ENCODE results near the gene CRHR2. TPM values are rescaled to one million over a fixed set of nuclear protein-coding genes. Genes with fewer than 3 reads are reported as not detected.

CRHR2 gene
- total and polyA plus RNA-seq, 2 of the 13 experiments (the other 11 are each of a cell fraction or from before 2014, with no cell fraction given), result not detected

GRCh38 chr7:30652132-30652531 lies 30.1 kb downstream of the CRHR2 start:
- no peaks in the 10 kb centered on the region for H4K20me1 ChIP-seq (ENCODE audit: insufficient read depth, low read length)
- H3K9ac ChIP-seq (ENCODE audit: insufficient read depth, low read depth, low read length), result no peak overlapping the region
- DNase-seq (ENCODE audit: low spot score) (no peak), ATAC-seq (no peak), FAIRE-seq (no peak)
- H3K79me2 ChIP-seq (ENCODE audit: insufficient read depth, low read length), result no peaks in the 10 kb centered on the region
- H3K9me3 ChIP-seq (ENCODE audit: low read length), result no peaks in the 10 kb centered on the region
- peaks cover 1 to 2% of the 10 kb centered on the region in 2 experiments; a peak in 1 of 5 replicates for H3K27me3 ChIP-seq (ENCODE audit: control insufficient read depth in 1 of 2, insufficient read depth in 2 of 2, low read length in 2 of 2)
- H2AFZ ChIP-seq (ENCODE audit: low read length), result no peak overlapping the region
- 31% methylated on average over 6 of the region's 7 CpGs for WGBS (ENCODE audit: low lambda C conversion rate)
- no peak overlapping the region for H3K4me2 ChIP-seq (ENCODE audit: low read depth, low read length)
- H3K27ac ChIP-seq (ENCODE audit: extremely low read length, insufficient read depth, low read length), result no peak overlapping the region
- in situ Hi-C loops (cut with HindIII; ENCODE audit: extremely low pct_ligation_motif_present, low pct_unique_long_range_greater_than_20kb), result no loop called here
- BruUV-seq (replicated peaks), result no TSS peak
- no peaks in the 10 kb centered on the region for H3K36me3 ChIP-seq (replicated peaks in 1 of 2; ENCODE audit: control insufficient read depth in 1 of 2, insufficient read depth in 2 of 2, low read length in 2 of 2)
- ChIA-PET CTCF (ENCODE audit: low intra/inter-chr PET ratio, low total read pairs) (no interaction called here), POLR2A (no interaction called here)
- intact Hi-C loops (cut with micrococcal nuclease; ENCODE audit: unreplicated experiment), result no loop called here
- peaks cover 11% of the 10 kb centered on the region for H3K4me1 ChIP-seq (ENCODE audit: insufficient read depth, low read length)
- no peak overlapping the region for H3K4me3 ChIP-seq (replicated peaks in 1 of 3; ENCODE audit: insufficient read depth in 1 of 3, low read depth in 2 of 3, low read length in 3 of 3)
- no peak for TF ChIP-seq FOXK1 (CRISPR knock-in tag; IDR thresholded peaks at IDR 0.05; ENCODE audit: borderline replicate concordance, low read depth)
- no peak for TF ChIP-seq ZNF496 (CRISPR knock-in tag; IDR thresholded peaks at IDR 0.05; ENCODE audit: insufficient replicate concordance)
- TF ChIP-seq NFIC (IDR thresholded peaks at IDR 0.05; ENCODE audit: low read length), result no peak
- no peak for TF ChIP-seq ZBTB44 (CRISPR knock-in tag; IDR thresholded peaks at IDR 0.05)
- no peak for TF ChIP-seq RXRA (CRISPR knock-in tag; IDR thresholded peaks at IDR 0.05)
- TF ChIP-seq ISX (CRISPR knock-in tag; conservative IDR thresholded peaks at IDR 0.05), result no peak
- TF ChIP-seq, protein P1, sequence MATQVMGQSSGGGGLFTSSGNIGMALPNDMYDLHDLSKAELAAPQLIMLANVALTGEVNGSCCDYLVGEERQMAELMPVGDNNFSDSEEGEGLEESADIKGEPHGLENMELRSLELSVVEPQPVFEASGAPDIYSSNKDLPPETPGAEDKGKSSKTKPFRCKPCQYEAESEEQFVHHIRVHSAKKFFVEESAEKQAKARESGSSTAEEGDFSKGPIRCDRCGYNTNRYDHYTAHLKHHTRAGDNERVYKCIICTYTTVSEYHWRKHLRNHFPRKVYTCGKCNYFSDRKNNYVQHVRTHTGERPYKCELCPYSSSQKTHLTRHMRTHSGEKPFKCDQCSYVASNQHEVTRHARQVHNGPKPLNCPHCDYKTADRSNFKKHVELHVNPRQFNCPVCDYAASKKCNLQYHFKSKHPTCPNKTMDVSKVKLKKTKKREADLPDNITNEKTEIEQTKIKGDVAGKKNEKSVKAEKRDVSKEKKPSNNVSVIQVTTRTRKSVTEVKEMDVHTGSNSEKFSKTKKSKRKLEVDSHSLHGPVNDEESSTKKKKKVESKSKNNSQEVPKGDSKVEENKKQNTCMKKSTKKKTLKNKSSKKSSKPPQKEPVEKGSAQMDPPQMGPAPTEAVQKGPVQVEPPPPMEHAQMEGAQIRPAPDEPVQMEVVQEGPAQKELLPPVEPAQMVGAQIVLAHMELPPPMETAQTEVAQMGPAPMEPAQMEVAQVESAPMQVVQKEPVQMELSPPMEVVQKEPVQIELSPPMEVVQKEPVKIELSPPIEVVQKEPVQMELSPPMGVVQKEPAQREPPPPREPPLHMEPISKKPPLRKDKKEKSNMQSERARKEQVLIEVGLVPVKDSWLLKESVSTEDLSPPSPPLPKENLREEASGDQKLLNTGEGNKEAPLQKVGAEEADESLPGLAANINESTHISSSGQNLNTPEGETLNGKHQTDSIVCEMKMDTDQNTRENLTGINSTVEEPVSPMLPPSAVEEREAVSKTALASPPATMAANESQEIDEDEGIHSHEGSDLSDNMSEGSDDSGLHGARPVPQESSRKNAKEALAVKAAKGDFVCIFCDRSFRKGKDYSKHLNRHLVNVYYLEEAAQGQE (IDR thresholded peaks at IDR 0.05; ENCODE audit: borderline replicate concordance in 1 of 2, low read depth in 1 of 2, low read length in 2 of 2), result no peak
- no peak for TF ChIP-seq ZBTB42 (CRISPR knock-in tag; IDR thresholded peaks at IDR 0.05)
- TF ChIP-seq MTF2 (CRISPR knock-in tag; IDR thresholded peaks at IDR 0.05; ENCODE audit: borderline replicate concordance), result no peak
- TF ChIP-seq POGZ (CRISPR knock-in tag; IDR thresholded peaks at IDR 0.05), result no peak
- TF ChIP-seq PTBP1 (IDR thresholded peaks at IDR 0.05; ENCODE audit: low read depth, low read length, poor library complexity, severe bottlenecking), result no peak
- TF ChIP-seq, protein P2, sequence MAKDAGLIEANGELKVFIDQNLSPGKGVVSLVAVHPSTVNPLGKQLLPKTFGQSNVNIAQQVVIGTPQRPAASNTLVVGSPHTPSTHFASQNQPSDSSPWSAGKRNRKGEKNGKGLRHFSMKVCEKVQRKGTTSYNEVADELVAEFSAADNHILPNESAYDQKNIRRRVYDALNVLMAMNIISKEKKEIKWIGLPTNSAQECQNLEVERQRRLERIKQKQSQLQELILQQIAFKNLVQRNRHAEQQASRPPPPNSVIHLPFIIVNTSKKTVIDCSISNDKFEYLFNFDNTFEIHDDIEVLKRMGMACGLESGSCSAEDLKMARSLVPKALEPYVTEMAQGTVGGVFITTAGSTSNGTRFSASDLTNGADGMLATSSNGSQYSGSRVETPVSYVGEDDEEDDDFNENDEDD (CRISPR knock-in tag; IDR thresholded peaks at IDR 0.05; ENCODE audit: borderline replicate concordance), result no peak
- TF ChIP-seq, protein P3, sequence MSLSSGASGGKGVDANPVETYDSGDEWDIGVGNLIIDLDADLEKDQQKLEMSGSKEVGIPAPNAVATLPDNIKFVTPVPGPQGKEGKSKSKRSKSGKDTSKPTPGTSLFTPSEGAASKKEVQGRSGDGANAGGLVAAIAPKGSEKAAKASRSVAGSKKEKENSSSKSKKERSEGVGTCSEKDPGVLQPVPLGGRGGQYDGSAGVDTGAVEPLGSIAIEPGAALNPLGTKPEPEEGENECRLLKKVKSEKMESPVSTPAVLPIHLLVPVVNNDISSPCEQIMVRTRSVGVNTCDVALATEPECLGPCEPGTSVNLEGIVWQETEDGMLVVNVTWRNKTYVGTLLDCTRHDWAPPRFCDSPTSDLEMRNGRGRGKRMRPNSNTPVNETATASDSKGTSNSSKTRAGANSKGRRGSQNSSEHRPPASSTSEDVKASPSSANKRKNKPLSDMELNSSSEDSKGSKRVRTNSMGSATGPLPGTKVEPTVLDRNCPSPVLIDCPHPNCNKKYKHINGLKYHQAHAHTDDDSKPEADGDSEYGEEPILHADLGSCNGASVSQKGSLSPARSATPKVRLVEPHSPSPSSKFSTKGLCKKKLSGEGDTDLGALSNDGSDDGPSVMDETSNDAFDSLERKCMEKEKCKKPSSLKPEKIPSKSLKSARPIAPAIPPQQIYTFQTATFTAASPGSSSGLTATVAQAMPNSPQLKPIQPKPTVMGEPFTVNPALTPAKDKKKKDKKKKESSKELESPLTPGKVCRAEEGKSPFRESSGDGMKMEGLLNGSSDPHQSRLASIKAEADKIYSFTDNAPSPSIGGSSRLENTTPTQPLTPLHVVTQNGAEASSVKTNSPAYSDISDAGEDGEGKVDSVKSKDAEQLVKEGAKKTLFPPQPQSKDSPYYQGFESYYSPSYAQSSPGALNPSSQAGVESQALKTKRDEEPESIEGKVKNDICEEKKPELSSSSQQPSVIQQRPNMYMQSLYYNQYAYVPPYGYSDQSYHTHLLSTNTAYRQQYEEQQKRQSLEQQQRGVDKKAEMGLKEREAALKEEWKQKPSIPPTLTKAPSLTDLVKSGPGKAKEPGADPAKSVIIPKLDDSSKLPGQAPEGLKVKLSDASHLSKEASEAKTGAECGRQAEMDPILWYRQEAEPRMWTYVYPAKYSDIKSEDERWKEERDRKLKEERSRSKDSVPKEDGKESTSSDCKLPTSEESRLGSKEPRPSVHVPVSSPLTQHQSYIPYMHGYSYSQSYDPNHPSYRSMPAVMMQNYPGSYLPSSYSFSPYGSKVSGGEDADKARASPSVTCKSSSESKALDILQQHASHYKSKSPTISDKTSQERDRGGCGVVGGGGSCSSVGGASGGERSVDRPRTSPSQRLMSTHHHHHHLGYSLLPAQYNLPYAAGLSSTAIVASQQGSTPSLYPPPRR (CRISPR knock-in tag; IDR thresholded peaks at IDR 0.05; ENCODE audit: borderline replicate concordance), result no peak
